Kidney glomerular epithelial cell (primary cell): Measurements from ENCODE around the gene MIER3.
"Not testable (repeated sequence)": the region's sequence is repeated elsewhere in the genome, so short reads cannot be mapped to it uniquely, and the experiment has no call there.

ENCODE experiments used
- DNase-seq: peaks from one replicate; lab custom pipeline; 2025; lab: John Stamatoyannopoulos, UW

The MIER3 gene

GRCh38 chr5:56951946-56952691 is at the start of gene MIER3:
Gene MIER3 (minus strand): TSS chr5:56952123. CDS start chr5:56952102, 21 bp downstream.
- DNase-seq, result peak; percentile 62

GRCh38 chr5:56995596-56995995 is 43.7 kb upstream of the MIER3 start:
- DNase-seq, result no peak

- no peak for DNase-seq
These were observed 41.3 kb upstream of the MIER3 start for GRCh38 chr5:56993241-56993640.

- DNase-seq, result no peak
These were observed 37.8 kb upstream of the MIER3 start for GRCh38 chr5:56989676-56990075.

GRCh38 chr5:56988490-56988889 is 36.6 kb upstream of the MIER3 start:
- no peak for DNase-seq

GRCh38 chr5:56987171-56987570 is 35.2 kb upstream of the MIER3 start:
- DNase-seq, result no peak

- peak; percentile 87 for DNase-seq
These were observed 34.7 kb upstream of the MIER3 start for GRCh38 chr5:56986626-56986947.

- DNase-seq, result no peak
These were observed 34.2 kb upstream of the MIER3 start for GRCh38 chr5:56985936-56986625.

- peak; percentile 12 for DNase-seq
These were observed 32.5 kb upstream of the MIER3 start for GRCh38 chr5:56984445-56984844.

- DNase-seq, result no peak
These were observed 31.9 kb upstream of the MIER3 start for GRCh38 chr5:56983593-56984361.

GRCh38 chr5:56981548-56982315 is 29.8 kb upstream of the MIER3 start:
- DNase-seq, result peak; percentile 6

GRCh38 chr5:56979968-56980367 is 28.0 kb upstream of the MIER3 start:
- no peak for DNase-seq

GRCh38 chr5:56979526-56979925 is 27.6 kb upstream of the MIER3 start:
- not testable (repeated sequence) for DNase-seq

GRCh38 chr5:56977822-56978221 is 25.9 kb upstream of the MIER3 start:
- DNase-seq, result no peak

- no peak for DNase-seq
These were observed 25.1 kb upstream of the MIER3 start for GRCh38 chr5:56977021-56977420.

- DNase-seq, result no peak
These were observed 22.3 kb upstream of the MIER3 start for GRCh38 chr5:56974241-56974640.

- no peak for DNase-seq
These were observed 21.6 kb upstream of the MIER3 start for GRCh38 chr5:56973473-56973872.

- DNase-seq, result no peak
These were observed 19.4 kb upstream of the MIER3 start for GRCh38 chr5:56971275-56971674.

GRCh38 chr5:56964173-56964572 is 12.2 kb upstream of the MIER3 start:
- no peak for DNase-seq

GRCh38 chr5:56963246-56963645 is 11.3 kb upstream of the MIER3 start:
- DNase-seq, result no peak

- DNase-seq, result no peak
These were observed 10.4 kb upstream of the MIER3 start for GRCh38 chr5:56962286-56962685.

GRCh38 chr5:56961746-56962145 is 9.8 kb upstream of the MIER3 start:
- DNase-seq, result no peak
